ENCODE results near the gene MICAL1. TPM values are rescaled to one million over a fixed set of nuclear protein-coding genes. Genes with fewer than 3 reads are reported as not detected.

Gene MICAL1
- total RNA-seq, 6 donors from 2014 or later = 61.7 to 268 (median 78.3) TPM

- Histone ChIP-seq H3K4me1 (peaks cover 0 to 12% (median 0%) of the 10 kb centered on the region in 4 donors), H3K9me3 (no peaks in the 10 kb centered on the region), H3K27me3 (no peaks in the 10 kb centered on the region), H3K27ac (no peak overlapping the region), H3K36me3 (no peaks in the 10 kb centered on the region), H3K4me3 (no peak overlapping the region)
- DNase-seq (no peak), ATAC-seq (ENCODE audit: low FRiP score in 2 of 2) (no peak)
- no peak for TF ChIP-seq CTCF (IDR thresholded peaks at IDR 0.05)
- TF ChIP-seq POLR2AphosphoS5 (IDR thresholded peaks at IDR 0.05) = no peak
Measured at GRCh38 chr6:109488001-109488400, 32.4 kb upstream of the MICAL1 start.

- Histone ChIP-seq H3K27me3 (no peaks in the 10 kb centered on the region), H3K4me3 (no peak overlapping the region), H3K36me3 (peaks cover 0 to 4% (median 0%) of the 10 kb centered on the region in 4 donors), H3K27ac (no peak overlapping the region), H3K4me1 (peaks cover 13 to 30% (median 14%) of the 10 kb centered on the region in 4 donors), H3K9me3 (no peaks in the 10 kb centered on the region)
- WGBS, 2 donors = 61 to 81% methylated on average over 1 of the region's 1 CpG
- ATAC-seq (ENCODE audit: low FRiP score in 2 of 2) = no peak
- DNase-seq = no peak
- TF ChIP-seq CTCF (IDR thresholded peaks at IDR 0.05) (no peak), POLR2AphosphoS5 (IDR thresholded peaks at IDR 0.05) (no peak)
Measured at GRCh38 chr6:109486068-109486467, 30.5 kb upstream of the MICAL1 start.

GRCh38 chr6:109485266-109485935 is 29.8 kb upstream of the MICAL1 start:
- peaks cover 19 to 36% (median 21%) of the 10 kb centered on the region in 4 donors for H3K4me1 ChIP-seq
- H3K9me3 ChIP-seq = no peaks in the 10 kb centered on the region
- H3K27me3 ChIP-seq = no peaks in the 10 kb centered on the region
- H3K36me3 ChIP-seq = peaks cover 0 to 11% (median 0%) of the 10 kb centered on the region in 4 donors
- WGBS, 2 donors = 79 to 82% methylated on average over 3 of the region's 3 CpGs
- TF ChIP-seq EP300 (IDR thresholded peaks at IDR 0.05) = no peak
- TF ChIP-seq POLR2AphosphoS5 (IDR thresholded peaks at IDR 0.05) = no peak
- TF ChIP-seq POLR2A (IDR thresholded peaks at IDR 0.05) = no peak
- no peak for TF ChIP-seq CTCF (IDR thresholded peaks at IDR 0.05)
- DNase-seq = no peak
- no peak overlapping the region for H3K4me3 ChIP-seq
- no peak for ATAC-seq (ENCODE audit: low FRiP score in 2 of 2)
- no peak overlapping the region for H3K27ac ChIP-seq

- H3K27ac ChIP-seq = peak overlapping the region in 3 of 4 donors; percentile 49 to 94 (median 73)
- WGBS, 2 donors = 66 to 69% methylated on average over 3 of the region's 3 CpGs
Measured at GRCh38 chr6:109484122-109484521, 28.6 kb upstream of the MICAL1 start.

More at GRCh38 chr6:109484122-109484521, 28.6 kb upstream of the MICAL1 start:
- H3K4me3 ChIP-seq = peak overlapping the region in 1 of 4 donors; percentile 100
- no peaks in the 10 kb centered on the region for H3K9me3 ChIP-seq
- no peaks in the 10 kb centered on the region for H3K27me3 ChIP-seq
- peaks cover 0 to 15% (median 0%) of the 10 kb centered on the region in 4 donors for H3K36me3 ChIP-seq
- peaks cover 30 to 47% (median 31%) of the 10 kb centered on the region in 4 donors for H3K4me1 ChIP-seq
- TF ChIP-seq POLR2A (IDR thresholded peaks at IDR 0.05) (no peak), CTCF (IDR thresholded peaks at IDR 0.05) (no peak), EP300 (IDR thresholded peaks at IDR 0.05) (no peak), POLR2AphosphoS5 (IDR thresholded peaks at IDR 0.05) (no peak)
- ATAC-seq (ENCODE audit: low FRiP score in 2 of 2) = no peak
- DNase-seq = no peak
